SHP77 treated with DMSO at 0.1 percent for 48 hours (cell line): Measurements from ENCODE around the gene SCFD2.
"Not testable (repeated sequence)": the region's sequence is repeated elsewhere in the genome, so short reads cannot be mapped to it uniquely, and the experiment has no call there.

ENCODE experiments used
- DNase-seq: peaks from one replicate; lab custom pipeline; 2025; lab: John Stamatoyannopoulos, UW

SCFD2 gene

DNA sequence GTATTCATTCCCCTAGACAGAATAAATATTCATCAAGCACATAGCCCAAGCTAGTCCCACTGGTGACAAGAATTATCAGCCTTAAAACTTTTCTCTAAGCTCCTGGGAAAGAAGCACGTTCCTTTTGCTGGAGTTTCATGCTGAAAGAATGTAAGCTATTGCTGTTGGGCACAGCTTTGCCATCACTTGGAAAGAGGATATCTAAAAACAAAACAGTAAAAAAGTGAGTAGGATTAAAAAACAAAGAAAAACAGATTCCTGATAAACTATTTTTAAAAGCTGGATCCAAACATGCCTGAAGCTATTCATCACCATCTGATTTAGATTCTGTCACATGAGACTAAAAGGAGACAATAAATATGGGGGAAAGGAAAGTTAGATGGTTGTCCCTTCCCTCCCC lies 176.8 kb downstream of the SCFD2 start:
- DNase-seq: no peak

DNA sequence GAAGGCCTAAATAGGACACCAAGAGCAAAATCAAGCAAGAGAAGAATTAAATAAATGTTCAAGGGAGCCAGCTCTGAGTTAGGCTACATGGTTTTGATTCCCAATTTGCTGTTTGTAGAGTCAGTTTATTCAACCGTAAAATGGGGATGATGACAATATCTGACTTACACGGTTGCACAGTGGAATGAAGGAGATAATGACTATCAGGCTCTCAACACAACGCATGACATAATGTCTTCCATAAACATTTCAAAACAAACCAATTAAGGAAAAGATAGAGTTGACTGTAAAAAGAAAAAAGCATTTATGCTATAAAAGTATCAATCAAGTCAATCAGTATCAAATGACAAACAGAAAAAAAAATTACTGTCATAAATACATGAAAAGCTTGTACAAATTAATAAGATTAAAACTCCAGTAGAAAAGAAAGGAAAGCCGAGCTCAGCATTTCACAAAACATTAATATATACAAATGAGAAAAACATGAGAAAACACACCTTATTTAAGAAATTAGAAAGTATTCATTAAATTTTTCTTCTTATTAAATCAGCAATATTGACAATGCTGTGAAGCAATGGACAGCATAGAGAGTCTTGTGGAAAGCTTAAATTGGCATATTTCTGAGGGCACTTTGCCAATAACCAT lies 179.0 kb downstream of the SCFD2 start:
- no peak for DNase-seq

DNA sequence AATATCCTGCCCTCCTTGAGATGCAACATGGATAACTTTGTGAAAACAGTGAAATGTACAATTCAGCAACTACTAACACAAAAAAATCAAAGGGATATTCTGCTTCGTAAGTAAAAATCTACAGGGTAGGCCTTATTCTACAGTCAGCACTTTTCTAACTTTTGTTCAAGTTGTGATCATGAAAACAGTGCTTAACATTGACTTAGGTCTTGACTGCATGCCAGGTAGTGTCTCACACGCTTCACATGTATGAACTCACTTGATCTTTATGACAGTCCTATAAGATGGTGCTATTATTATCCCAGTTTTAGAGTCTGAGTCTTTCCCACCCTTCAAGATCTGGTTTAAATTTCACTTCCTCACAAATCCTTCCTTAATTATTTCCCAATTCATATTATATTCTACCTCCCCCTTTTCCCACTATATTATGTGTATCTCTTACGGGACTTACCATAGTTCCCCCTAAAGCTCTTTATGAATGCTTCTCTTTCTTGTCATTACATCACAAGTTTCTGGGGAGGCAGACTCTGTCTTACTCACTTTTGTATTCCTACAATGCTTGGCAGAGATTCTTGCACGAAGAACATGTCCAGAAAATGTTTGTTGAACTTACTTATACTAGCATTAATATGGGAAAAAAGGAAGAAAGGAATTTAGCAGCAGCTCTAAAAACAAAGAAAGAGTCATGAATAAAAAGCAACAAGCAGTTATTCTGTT lies 179.8 kb downstream of the SCFD2 start:
- DNase-seq: no peak

DNA sequence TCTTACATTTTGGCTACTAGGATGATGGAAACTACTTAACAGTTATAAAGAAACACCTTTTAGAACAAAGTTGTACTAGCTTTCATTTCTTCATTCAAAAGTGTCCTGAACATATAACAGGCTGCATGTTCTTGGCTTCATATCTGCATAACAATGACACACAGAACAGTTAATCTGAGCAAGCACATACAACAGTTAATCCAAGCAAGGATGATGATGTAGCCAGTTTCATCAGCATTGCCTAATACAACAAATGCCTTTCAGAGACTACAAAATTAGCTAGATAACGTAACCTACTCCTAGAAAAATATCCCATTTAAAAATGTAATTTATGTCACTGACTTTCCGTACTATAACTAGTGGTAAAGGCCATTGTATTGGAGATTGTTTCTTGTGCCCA lies 182.1 kb downstream of the SCFD2 start:
- no peak for DNase-seq

DNA sequence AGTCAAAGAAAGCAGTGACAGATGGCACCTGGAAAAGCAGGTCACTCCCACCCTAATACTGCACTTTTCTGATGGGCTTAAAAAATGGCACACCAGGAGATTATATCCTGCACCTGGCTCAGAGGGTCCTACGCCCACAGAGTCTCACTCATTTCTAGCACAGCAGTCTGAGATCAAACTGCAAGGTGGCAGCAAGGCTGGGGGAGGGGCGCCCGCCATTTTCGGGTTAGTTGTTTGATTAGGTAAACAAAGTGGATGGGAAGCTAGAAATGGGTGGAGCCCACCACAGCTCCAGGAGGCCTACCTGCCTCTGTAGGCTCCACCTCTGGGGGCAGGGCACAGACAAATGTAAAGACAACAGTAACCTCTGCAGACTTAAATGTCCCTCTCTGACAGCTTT lies 188.1 kb downstream of the SCFD2 start:
- not testable (repeated sequence) for DNase-seq

DNA sequence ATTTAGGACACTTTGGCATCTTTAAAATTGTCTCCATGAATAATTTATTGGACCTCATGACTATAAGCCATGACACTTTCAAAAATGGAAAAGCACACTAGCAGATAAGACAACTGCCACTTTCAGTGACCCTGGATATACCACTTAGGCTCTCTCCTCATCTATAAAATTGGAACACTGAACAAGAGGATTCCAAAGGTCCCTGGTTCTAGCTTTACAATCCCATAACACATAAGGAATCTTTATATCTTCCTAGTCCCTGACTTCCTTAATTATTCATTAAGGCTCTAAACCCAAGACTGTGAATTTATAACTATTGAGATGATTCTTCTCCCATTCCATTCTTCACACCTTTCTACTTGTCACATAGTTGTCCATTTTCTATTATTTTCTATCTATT lies 190.2 kb downstream of the SCFD2 start:
- no peak for DNase-seq

DNA sequence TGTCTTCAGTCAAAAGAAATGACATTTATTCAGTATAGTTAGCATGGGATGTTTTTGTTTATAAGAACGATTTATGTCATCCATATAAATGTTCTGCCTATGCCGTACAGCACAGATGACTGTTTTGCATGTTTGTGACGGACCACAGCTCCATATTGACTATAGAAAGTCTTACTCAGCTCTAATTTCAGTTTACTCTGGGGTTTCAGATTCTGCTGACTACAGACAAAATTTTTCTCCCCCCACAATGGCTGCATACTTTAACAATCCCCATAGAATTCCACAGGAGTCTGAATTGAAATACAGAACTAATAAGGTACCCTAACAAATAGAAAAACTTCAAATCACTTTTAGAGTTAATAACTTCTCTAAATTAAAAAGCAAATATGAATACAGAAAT lies 191.0 kb downstream of the SCFD2 start:
- DNase-seq: no peak

DNA sequence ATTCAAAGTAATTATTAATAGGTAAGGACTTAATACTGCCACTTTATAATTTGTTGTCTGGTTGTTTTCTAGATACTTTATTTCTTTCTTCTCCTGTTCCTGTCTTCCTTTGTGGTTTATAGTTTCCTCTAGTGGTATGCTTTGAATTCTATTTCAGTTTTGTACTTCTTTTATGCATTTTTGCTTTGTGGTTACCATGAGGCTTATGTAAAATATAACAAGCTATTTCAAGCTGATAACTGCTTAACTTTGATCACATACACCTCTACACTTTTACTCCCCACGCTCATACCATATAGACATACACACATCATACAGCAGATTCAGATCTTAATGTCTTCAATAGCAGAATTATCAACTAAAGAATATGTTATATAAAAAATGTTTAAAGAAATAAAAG lies 192.3 kb downstream of the SCFD2 start:
- DNase-seq: no peak

DNA sequence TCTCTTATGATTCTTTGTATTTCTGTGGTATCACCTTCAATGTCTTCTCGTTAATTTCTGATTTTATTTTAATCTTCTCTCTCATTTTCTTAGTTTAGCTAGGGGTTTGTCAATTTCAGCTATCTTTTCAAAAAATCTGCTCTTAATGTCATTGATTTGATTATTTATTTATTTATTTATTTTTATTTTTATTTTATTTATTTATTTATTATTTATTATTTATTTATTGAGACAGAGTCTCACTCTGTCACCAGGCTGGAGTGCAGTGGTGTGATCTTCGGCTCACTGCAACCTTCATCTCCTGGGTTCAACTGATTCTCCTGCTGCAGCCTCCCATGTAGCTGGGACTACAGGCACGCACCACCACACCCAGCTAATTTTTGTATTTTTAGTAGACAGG lies 194.1 kb downstream of the SCFD2 start:
- DNase-seq: no peak

DNA sequence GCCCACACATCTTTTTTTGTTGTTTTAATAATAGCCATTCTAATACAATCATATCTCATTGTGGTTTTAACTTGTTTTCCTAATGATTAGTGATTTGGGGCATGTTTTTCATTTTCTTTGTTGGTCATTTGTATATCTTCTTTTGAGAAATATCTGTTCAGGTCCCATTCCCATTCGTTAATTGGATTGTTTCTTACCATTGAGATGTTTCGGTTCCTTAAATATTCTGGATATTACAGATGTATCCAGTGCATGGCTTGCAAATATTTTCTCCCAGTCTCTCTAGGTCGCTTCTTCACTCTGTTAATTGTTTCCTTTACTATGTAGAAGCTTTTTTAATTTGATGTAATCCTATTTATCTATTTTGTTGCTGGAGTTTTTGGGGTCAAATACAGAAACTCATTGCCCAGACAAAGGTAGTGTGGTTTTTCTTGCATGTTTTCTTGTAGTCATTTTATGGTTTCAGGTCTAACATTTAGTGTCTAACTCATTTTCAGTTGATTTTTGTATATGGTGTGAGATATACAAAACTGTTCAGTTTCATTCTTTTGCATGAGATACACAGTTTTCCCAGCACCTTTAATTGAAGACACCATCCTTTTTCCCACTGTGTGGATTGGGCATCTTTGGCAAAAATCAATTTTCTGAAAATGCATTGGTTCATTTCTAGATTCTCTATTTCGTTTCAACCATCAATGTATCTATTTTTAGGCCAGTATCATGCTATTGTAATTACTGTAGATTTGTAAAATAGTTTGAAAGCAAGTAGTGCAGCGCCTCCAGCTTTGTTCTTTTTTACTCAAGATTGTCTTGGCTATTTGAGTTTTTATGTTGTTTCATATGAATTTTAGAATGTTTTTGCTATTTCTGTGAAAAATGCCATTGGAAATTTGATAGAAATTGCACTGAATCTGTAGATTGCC lies 195.9 kb downstream of the SCFD2 start:
- no peak for DNase-seq

DNA sequence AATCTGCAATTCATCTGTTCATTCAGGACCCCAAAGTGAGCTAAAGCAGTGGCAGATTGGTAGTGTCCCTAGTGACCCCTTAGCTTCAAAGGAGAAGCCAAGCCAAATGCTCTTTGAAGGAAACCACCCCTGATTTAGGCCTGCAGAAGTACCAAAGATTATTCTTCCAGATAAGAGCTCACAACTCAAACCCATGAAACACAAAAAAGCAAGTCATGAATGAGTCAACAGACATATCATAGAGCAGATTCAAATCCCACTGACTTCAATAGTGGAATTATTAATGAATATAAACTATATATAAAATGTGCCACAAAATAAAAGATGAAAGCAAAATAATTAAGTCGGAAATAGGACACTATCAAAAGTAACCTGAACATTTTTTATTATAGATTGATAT lies 197.6 kb downstream of the SCFD2 start:
- no peak for DNase-seq

DNA sequence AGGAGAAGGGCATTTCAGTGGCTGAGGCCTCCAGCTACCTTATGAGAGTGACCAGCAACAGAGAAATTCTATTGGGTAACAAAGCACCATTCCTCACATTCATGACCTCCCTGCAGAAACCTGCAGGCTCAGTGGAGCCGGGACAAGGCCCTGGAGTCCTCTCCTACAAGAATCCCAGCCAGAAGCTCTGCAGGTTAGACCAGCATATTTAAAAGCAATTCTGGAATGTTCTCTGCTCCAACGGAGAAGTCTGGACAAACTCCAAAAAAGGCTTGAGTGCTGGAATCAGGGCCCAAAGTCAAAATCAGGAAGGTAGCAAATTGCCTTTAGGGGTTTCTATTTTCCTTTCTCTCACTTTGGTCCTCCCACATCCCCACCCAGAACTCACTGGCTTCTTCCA lies 202.9 kb downstream of the SCFD2 start:
- DNase-seq: no peak

DNA sequence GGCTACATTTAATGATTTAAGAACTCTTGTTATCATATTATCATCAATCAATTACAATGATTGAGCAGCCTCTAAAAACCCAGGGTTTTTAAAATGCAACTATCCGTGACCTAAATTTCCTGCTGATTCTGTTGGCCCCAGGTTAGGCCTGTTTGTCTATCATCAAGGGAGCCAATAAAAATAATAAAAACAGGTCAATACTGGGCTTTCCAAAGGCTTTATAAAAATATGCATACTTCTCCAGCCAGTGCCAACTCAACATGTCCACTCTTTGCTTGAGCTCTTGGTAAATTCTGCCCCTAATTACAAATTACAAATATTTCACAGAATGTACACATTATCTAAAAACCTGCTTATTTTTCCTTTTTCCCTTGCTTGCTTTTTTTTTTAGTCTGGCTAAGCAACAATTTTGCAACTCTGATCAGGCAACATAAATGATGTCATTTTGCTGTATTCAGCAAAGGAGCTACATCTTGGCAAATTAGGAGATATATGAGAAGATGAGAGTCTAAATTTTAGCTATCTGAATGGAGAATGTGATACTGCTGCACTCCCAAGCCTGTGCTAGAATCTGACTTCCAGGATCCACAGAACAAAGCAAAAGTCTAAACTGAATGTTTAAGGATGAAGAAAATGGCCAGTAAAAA lies 204.0 kb downstream of the SCFD2 start:
- no peak for DNase-seq

DNA sequence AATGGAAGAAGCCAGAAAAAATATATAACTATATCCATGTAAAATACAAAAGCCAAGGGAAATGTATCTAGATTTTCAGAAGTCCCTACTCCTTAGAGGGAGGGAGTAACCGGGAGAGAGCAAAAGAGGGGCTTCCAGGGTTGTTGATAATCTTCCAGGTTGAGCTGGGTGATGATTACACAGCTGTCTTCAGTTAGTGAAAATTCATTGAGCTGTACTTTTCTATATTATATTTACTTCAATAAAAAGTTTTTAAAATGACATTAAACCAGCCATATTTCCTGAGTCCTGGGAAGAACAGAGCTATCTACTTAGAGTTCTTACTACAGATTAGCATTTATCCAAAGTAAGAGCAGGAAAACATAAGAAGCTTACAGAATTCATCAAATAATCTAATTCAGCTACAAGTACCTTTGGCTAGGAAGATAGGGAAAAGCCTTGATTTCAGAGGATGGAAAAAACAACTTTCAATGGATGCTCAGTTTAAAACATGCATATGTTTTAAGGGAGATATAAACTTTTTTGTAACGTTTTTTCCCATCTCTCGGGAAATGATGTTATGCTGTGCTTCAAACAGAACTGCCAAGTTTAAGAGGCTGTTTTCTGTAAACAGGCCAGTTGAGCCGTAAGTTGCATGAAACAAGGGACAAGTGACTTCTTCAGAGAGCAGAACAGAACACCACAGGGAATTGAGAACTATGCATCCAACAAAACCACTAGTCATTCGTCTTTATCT lies 204.6 kb downstream of the SCFD2 start:
- DNase-seq: no peak

DNA sequence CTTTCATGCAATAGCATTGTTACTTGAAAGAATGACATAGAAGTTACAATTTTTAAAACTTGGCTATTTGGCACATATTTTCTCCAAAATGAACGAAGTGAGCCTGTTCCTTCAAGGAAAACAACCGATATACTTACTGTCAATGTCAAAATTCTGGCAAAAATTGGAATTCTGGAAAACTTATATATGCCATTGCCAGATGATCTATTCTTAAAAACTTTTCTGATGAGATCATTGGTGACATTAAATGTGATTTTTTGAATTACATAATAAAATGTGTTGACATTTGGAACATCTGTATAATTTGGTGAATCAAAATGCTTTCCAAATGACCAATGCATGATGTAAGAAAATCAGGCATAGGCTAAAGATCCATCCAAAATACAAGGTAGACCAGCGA lies 209.0 kb downstream of the SCFD2 start:
- DNase-seq: no peak

DNA sequence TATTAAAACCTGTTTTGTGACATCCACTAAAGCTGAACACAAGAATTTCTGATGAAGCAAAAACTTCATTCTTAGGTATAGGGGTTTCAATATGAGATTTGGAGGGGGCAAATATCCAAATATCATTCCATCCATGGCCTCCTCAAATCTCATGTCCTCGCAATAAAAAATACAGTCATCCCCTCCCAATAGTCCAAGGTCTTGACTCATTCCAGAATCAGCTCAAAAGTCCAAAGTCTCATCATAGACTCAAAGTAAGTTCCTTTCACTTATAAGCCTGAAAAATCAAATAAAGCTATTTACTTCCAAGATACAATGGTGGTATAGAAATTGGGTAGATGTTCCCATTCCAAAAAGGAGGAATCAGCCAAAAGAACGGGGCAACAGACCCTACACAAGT lies 213.4 kb downstream of the SCFD2 start:
- no peak for DNase-seq

DNA sequence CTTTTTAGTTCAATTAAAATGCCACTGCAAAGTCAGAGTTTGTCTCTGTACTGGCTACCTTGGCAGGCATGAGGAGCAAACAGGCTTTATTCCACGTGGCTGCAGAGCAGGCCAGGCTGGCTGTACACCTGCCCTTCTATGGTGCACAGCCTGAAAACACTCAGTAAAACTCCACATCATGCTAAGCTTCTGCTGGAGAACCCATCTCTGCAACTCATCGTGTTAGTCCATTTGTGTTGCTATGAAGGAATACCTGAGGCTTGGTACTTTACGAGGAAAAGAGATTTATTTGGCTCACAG lies 214.4 kb downstream of the SCFD2 start:
- DNase-seq: no peak

DNA sequence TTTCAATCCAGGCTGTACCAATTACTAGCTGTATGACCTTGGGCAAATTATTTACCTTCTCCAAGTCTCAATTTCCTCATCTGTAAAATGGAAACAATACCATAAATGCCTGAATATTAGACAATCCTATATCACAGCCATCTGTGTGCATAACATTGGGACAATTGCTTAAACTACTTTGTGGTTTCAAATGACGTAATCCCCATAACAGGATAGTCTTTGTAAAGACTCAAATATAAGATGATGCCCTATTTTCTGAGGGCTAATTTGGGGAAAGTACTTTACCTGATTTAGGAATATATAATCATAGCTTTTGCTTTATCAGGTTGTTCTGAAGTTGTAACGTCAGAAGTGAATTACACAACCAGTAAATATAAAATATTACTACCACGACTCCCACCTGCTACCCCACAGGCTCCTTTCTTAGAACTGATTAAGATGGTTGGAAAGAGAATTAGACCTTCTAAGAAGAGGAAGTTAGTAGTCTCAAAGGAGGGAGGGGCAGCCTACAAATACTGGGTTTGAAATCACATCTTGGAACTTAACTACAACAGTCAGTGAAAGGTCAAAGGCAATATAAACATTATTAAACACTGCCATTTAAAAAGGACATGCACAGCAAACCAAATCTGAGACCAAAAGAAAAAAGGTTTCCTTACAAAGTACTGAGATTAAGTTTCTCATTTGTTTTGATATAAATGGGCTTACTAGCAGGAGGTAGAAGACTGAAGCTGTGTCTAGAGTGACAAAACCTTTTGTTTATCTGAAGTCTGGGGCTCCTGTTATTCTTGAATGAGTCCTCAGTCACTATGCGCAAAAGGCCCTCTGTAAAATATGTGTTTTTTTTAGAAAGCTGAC lies 215.0 kb downstream of the SCFD2 start:
- DNase-seq: no peak

DNA sequence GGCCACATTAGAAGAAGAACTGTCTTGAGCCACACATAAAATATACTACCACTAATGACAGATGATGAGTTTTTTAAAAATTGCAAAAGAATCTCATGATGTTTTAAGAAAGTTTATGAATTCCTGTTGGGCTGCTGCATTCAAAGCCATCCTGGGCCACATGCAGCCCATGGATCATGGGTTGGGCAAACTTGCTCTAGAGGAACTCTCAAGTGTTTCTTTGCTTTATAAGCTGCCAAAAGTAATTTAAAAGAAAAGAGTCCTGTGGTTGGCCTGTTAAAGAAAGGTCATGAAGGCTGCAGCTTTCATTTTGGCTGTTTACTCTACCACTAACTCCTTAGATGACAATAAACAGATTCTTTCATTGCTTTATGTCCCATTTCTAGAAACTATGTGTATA lies 218.2 kb downstream of the SCFD2 start:
- DNase-seq: no peak

DNA sequence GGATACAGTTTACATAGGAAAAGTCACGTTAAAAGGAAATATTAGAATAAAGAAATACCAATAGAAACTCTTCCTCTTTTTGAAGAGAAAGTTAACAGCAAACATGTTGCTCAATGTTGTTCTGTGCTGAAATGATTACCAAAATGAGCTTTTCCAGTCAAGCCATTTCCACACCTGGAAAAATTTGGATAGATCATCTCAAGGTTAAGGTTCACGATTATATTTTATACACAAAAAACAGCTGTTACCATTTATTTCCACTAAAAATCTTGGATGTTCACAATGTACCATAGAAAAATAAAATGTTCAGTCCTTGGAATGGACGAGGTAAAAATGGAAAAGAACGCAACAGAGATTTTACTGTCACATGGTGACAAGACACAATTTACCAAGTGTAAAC lies 218.7 kb downstream of the SCFD2 start:
- no peak for DNase-seq

DNA sequence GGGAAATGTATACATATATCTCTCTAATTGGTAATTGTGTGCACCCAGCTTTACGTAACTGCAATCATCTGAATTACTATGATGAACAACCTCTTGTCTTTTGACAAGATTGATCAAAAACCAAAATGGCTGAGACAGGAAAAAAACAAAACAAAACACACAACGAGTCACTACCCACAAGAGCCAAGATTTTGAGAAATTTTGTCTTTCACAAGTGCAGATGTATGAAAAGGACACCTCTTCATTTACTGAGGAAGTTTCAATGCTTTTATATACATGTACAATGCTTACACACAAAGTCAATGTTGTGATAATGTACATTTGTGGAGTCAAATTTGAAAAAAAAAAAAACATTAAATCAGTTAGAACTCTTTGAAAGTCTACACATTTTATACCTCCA lies 224.6 kb downstream of the SCFD2 start:
- DNase-seq: no peak
